MCF 10A (cell line): ENCODE data around the gene HAGHL. TPM values are rescaled to one million over a fixed set of nuclear protein-coding genes. Genes with fewer than 3 reads are reported as not detected.

Experiments used
- BruUV-seq: library from RNA; stranded (reverse); fragments of 400-500 nt; replicated peaks from 2 replicates; lab custom pipeline; 2021; lab: Mats Ljungman, UMichigan
- CTCF ChIA-PET: fragments of 300-600 bp; sonication (Branson Sonifier 250); formaldehyde crosslinking; extraction: SDS; loops from one replicate; lab custom pipeline; 2021; ENCODE audit warnings: antibody characterized with exemption, inconsistent platforms; lab: Yijun Ruan, JAX
- POLR2A ChIA-PET: fragments of 300-600, 350-650 bp; sonication (Branson Sonifier 250); formaldehyde crosslinking; extraction: SDS; loops from one replicate; lab custom pipeline; 2020; ENCODE audit warnings: antibody characterized with exemption, inconsistent platforms; lab: Yijun Ruan, JAX
- DNase-seq: peaks from one replicate; pipeline ENCODE4 v3.0.0-alpha.2; 2018; ENCODE audit not compliant: unreplicated experiment
- H3K27ac Mint-ChIP-seq: one replicate; pipeline ENCODE4 v1.8.0; 2022; ENCODE audit warnings: mild to moderate bottlenecking, low read depth, mixed read lengths; ENCODE audit not compliant: unreplicated experiment
- H3K27me3 Mint-ChIP-seq: one replicate; pipeline ENCODE4 v1.8.0; 2022; ENCODE audit warnings: mixed read lengths; ENCODE audit not compliant: insufficient read depth, unreplicated experiment
- H3K36me3 Mint-ChIP-seq: one replicate; pipeline ENCODE4 v1.8.0; 2022; ENCODE audit warnings: mild to moderate bottlenecking, moderate library complexity, mixed read lengths; ENCODE audit not compliant: insufficient read depth, unreplicated experiment
- H3K4me1 Mint-ChIP-seq: one replicate; pipeline ENCODE4 v1.8.0; 2022; ENCODE audit warnings: mixed read lengths; ENCODE audit not compliant: insufficient read depth, unreplicated experiment
- H3K4me3 Mint-ChIP-seq: one replicate; pipeline ENCODE4 v1.8.0; 2022; ENCODE audit warnings: mild to moderate bottlenecking, moderate library complexity, mixed read lengths; ENCODE audit not compliant: unreplicated experiment
- H3K9me3 Mint-ChIP-seq: one replicate; pipeline ENCODE4 v1.8.0; 2022; ENCODE audit warnings: mixed read lengths; ENCODE audit not compliant: unreplicated experiment
- CTCF ChIP-seq: fragments of 200-600 bp; IDR thresholded peaks from one replicate; pipeline ENCODE4 v1.8.0; 2022; ENCODE audit warnings: antibody characterized with exemption, mild to moderate bottlenecking; ENCODE audit not compliant: unreplicated experiment
- intact Hi-C: fragments of 100-400 bp; cut with micrococcal nuclease; formaldehyde crosslinking; loops from 2 replicates; pipeline ENCODE4 v1.14.1; 2022
- total RNA-seq: library from RNA; stranded (reverse); gene quantifications from 2 replicates; pipeline ENCODE4 v1.2.3, GENCODE V29; 2022

HAGHL gene
- total RNA-seq, 1 experiment from 2014 or later: 24.5 TPM

GRCh38 chr16:715477-716199 lies 11.3 kb upstream of the HAGHL start:
- Mint-ChIP-seq H3K4me3 (peak overlapping the region; percentile 76), H3K36me3 (peaks cover 27% of the 10 kb centered on the region), H3K27ac (no peak overlapping the region), H3K27me3 (no peaks in the 10 kb centered on the region), H3K9me3 (no peaks in the 10 kb centered on the region), H3K4me1 (peaks cover 16% of the 10 kb centered on the region)
- CTCF ChIA-PET: interaction anchor here (0.5 to 2.0 kb wide), 9 partner anchors 8 to 1233 kb away, joined by 3 to 6 read pairs (median 3); partner anchors contain the start of gene CCDC78
- DNase-seq: no peak
- POLR2A ChIA-PET: interaction anchor here (0.6 to 8.8 kb wide), 23 partner anchors 8 to 705 kb away, joined by 3 to 124 read pairs (median 4); partner anchors contain the start of genes ANTKMT, CCDC78, CHTF18 and CIAO3
- TF ChIP-seq CTCF: no peak
- intact Hi-C loops: no loop called here
- BruUV-seq: no TSS peak

GRCh38 chr16:716200-716568 lies 10.7 kb upstream of the HAGHL start:
- BruUV-seq: no TSS peak
- POLR2A ChIA-PET: interaction anchor here (0.6 to 8.8 kb wide), 14 partner anchors 8 to 123 kb away, joined by 3 to 124 read pairs (median 4); partner anchors contain the start of genes ANTKMT, CCDC78, CHTF18 and CIAO3
- no peak for TF ChIP-seq CTCF
- peak; percentile 44 for DNase-seq
- H3K4me3 Mint-ChIP-seq: peak overlapping the region; percentile 76
- intact Hi-C loops: no loop called here
- H3K9me3 Mint-ChIP-seq: no peaks in the 10 kb centered on the region
- H3K4me1 Mint-ChIP-seq: peaks cover 16% of the 10 kb centered on the region
- no peak overlapping the region for H3K27ac Mint-ChIP-seq
- no peaks in the 10 kb centered on the region for H3K27me3 Mint-ChIP-seq
- CTCF ChIA-PET: interaction anchor here (0.6 to 2.0 kb wide), 8 partner anchors 9 to 1233 kb away, joined by 3 to 6 read pairs (median 3); partner anchors contain the start of gene CCDC78
- H3K36me3 Mint-ChIP-seq: peaks cover 26% of the 10 kb centered on the region

- Mint-ChIP-seq H3K9me3 (no peaks in the 10 kb centered on the region), H3K36me3 (peaks cover 26% of the 10 kb centered on the region), H3K27ac (no peak overlapping the region), H3K4me3 (peak overlapping the region; percentile 76), H3K27me3 (no peaks in the 10 kb centered on the region), H3K4me1 (peaks cover 16% of the 10 kb centered on the region)
- intact Hi-C loops: no loop called here
- no TSS peak for BruUV-seq
- CTCF ChIA-PET: interaction anchor here (0.6 to 2.0 kb wide), 4 partner anchors 19 to 106 kb away, joined by 3 to 5 read pairs (median 3); no protein-coding TSS in a partner anchor
- POLR2A ChIA-PET: interaction anchor here (1.0 to 8.8 kb wide), 7 partner anchors 7 to 124 kb away, joined by 4 to 124 read pairs (median 8); partner anchors contain the start of genes ANTKMT, CCDC78, CIAO3 and FBXL16
- no peak for DNase-seq
- no peak for TF ChIP-seq CTCF
Measured at GRCh38 chr16:716768-717325, 10.1 kb upstream of the HAGHL start.
